NCI-H1436 treated with DMSO at 0.1 percent for 48 hours (cell line): ENCODE measurements around the gene PLGRKT.
"Not testable (repeated sequence)": the region's sequence is repeated elsewhere in the genome, so short reads cannot be mapped to it uniquely, and the experiment has no call there.

Source experiments
- DNase-seq: peaks from one replicate; lab custom pipeline; 2025; lab: John Stamatoyannopoulos, UW

PLGRKT gene

DNA sequence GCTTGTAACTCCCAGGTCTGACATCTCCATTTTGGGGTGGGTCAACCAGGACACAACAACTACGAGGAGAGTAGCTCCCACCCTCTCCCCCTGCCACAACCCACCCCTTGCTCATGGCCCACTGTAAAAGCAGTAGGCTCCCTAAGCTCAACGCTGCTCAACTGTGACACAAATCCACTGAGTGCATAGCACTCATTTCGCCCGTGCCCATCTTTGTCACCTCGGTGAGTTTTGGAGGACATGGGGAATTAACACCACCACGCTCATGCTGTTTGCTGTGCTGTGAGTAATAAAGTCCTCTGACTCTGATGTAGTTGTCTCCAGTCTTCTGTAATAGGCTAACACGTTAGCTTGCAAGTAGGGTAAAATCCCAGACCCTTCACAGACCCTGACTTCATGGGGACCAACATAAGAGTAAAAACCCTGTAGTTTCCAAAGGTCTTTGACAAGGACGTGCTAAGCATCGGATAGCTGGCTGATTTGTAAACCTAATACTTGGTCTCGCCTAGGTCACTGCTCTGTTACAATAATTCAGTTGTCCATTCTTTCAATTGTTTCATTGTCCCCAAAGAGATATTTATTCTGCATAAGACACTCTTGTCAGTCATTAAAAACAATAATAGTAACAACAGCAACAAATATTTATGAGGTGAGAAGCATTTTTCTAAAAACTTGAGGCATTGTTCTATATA lies 7.7 kb downstream of the PLGRKT start:
- no peak for DNase-seq

DNA sequence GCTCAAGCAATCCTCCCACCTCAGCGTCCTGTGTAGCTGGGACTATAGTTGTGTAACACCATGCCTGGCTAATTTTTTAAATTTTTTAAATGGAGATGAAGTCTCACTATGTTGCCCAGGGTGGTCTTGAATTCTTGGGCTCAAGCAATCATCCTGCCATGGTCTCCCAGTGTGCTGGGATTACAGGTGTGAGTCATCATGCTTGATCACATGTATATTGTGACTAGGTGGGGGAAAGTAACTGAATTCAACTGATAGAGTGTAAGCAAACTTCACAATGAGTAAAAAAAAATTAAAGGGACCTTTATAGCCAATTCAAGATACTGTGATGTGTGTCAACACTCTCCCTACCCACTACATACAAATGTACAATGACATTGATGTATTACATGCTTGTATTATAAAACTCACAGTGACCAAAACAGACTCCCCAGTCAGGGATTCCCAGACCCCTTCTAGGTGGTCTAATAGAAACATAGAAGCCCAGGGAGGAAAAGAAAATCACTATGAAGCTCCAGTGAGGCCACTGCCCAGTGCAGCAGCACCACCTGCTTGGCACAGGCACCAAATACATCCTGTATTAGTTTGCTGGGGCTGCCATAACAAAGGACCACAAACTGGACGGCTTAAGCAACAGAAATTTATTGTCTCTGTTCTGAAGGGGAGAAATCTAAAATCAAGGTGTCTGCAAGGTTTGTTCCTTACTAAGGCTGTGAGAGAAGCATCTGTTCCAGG lies 8.8 kb downstream of the PLGRKT start:
- no peak for DNase-seq

DNA sequence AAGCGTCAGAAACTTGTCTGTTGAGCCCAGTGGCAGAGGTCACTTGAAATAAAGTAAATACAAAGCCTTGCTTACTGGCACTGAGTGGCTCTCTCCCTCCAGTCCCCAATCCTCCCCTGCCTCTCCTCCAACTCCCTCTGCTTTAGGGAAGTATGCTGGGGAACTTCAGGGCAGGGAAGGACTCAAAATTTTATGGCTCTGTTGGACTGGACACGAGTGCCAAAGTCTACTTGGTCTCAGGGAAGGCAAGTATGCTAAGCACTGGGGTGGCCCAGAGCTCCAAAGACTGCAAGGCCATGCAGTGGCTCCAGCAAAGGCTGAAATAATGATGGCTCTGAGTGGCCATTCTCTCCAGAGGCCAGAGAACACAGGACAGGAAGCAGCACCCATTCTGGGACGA lies 9.6 kb downstream of the PLGRKT start:
- DNase-seq = no peak

DNA sequence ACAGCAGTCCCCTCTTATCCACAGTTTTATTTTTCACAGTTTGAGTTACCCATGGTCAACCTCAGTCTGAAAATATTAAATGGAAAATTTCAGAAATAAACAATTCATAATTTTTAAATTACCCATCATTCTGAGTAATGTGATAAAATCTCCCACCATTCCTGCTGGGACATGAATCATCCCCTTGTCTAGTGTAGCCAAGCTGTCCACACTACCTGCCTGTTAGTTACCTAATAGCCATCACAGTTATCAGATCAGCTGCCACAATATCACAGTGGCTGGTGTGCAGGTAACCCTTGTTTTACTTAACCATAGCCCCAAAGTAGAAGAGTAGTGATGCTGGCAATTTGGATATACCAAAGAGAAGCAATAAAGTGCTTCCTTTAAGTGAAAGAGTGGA lies 10.7 kb downstream of the PLGRKT start:
- DNase-seq = no peak

DNA sequence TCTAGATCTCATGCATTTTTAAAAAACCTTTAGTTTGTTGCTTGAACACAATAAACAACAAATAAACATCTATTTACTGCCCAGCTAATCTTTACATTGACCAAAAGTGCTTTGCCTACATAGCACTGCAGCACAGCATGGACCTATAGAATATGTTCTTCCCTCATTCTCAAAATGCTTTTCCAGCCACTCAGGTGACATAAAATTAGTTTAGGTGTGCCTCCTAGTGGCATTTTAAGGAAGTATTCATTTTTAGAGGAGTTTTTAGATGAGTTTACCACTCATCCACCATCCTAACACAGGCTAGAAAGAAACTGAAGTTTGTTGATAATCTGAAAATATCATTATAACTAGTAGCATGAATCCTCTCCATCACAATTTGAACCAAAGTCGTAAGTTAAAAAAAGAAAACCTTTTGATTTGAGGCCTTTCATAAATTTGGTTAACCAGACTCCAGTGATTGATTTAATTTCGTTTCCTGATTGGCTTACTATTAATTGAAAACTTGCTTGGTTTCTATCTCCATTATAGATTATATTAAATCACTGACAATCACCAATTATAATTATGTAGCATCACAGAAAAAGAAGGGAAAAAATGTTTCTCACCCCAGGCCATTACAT lies 12.6 kb downstream of the PLGRKT start:
- peak; percentile 2 for DNase-seq

DNA sequence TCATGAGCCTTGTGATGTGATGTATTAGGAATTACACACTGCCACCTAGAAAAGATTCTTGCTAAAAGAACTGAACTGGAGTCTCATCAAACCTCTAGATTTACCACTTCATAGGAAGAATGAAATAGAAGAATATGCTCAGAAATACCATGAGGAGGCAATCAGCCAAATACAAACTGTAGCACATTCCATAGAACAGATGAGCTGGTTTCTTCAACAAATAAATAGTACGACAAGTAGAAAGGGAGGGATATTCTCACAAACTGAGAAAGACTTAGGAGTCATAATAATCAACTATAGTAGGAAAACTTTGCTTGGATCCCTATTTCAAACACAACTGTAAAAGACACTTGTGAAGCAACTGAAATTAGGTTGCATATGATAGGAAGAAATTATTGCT lies 15.4 kb downstream of the PLGRKT start:
- DNase-seq = no peak

DNA sequence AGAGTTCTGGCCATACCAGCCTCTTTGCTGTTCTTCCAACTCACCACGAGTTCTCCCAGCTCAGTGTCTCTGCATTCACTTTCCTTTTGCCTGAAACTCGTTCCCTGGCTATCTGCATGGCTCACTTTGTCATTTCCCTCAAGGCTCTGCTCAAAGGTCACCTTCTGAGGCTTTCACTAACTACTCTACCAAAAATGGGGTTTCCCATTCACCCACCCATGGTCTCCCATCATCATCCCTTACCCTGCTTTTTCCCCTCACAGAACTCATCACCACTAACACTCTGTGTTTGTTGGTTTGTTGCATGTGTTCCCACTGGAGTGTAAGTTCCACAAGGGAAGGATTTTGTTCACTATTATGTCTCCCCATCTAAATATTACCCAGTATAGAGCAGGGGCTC lies 16.6 kb downstream of the PLGRKT start:
- no peak for DNase-seq

DNA sequence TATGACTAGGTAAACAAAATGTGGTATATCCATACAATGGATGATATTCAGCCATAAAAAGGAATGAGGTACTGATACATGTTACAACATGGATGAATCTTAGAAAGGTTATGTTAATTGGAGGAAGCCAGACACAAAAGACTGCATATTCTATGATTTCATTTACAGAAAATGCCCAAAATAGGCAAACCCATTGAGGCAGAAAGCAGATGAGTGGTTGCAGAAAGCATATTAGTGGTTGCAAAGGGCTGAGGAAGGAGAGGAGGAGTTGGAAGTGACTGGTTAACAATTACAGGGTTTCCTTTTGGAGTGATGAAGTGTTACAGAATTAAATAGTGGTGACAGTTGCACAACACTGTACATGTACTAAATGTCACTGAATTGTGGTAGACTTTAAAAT lies 17.7 kb downstream of the PLGRKT start:
- DNase-seq = no peak

DNA sequence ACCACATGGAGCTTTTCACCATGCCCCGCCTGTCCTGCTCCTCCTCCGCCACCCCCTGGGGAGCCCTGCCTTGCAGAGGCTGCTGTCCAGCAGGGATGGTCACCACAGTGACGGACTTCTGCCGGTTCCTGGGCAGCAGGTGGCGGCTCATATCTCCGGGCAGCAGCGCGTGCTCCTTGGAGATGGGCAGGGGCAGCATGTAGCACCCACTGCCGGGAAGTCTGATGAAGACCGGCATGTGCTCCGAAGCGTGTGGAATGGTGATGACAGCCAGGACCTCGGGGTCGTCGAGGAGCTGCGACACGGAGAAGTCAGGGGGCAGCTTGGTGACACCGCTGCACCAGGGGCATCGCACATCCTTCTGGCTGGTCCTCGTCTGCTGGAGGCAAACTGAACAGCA lies 19.2 kb downstream of the PLGRKT start:
- no peak for DNase-seq

DNA sequence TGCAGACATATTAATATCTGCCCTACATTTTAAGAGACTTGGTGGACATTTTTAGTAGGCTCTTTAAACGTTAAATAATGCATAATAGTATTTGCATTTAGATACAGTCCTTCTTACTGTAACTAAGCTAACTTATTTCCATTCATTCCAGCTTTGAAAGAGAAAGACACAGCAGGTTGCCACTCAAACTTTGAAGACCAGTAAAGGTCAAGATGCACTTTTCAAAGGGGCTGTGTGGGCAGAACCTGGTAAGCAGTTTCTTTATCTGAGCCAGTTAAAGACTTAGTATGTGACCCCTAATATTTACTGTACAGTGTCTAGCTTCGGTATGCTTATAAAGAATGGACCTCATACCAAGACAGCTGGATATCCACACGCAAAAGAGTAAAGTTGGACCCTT lies 20.8 kb downstream of the PLGRKT start:
- DNase-seq = no peak

DNA sequence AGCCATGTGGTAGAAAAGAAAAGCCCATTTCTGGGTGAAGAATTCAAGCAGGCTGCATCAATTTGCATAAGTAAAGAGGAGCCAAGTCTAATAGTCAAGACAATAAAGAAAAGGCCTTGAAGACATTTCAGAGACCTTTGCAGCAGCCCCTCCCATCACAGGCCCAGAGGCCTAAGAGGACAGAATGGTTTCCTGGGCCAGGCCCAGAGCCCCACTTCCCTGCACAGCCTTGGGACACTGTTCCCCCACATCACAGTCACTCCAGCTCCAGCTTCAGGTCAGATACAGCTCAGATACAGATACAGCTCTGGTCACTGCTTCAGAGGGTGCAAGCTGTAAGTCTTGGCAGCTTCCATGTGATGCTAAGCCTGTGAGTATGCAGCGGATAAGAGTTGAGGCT lies 29.1 kb downstream of the PLGRKT start:
- no peak for DNase-seq

DNA sequence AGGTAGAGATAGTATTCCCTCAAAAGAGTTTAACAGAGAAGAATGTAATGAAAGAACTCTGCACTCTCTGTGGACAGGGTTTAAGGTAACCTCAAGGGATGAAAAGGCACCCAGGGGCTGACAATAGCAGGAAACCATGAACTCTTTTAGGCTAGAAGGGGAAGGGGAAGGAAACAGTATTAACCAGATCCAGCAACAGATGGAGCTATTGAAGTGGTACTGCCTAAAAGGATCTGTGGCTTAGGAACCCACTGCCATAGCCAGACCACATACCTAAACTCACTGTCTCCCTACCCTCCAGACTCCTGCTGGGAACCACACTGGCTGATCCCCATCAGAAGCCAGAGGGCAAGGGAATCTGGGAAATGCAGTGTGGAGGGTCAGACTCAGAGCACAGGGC lies 35.5 kb downstream of the PLGRKT start:
- no peak for DNase-seq

DNA sequence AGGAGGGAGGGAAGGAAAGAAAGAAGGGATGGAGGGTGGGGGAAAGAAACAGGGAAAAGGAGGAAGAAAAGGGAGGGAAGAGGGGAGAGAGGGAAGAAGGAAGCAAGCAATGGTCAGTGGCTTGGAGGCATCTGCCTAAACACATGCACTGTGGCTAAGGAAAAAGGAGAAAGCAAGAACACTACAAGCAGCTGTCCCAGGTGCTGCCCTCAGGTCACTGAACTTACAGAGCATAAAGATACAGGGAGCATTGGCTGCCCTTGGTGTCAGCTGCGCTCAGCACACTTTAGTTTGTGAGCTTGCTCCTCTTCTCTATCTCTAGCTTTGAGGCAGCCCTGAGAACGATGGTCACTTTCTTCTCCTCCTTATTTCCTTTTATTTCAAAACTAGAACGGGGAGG lies 40.2 kb downstream of the PLGRKT start:
- not testable (repeated sequence) for DNase-seq

DNA sequence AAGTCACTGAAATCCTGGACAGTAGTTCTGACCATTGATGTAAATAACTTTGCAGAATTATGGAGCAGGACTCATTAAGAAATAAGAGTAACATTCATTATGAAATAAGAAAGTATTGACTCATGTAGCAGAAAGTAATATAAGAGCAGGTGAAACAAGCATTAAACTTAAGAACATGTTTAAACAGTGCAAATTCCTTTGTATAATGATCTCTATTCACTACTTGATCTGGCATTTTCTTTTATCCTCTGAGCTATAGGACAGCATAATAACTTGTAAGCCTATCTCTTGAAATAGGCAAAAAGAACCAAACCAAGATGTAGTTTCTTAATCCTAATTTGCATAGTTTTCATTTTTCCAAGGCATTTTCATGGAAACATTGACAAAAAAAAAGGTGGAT lies 42.3 kb downstream of the PLGRKT start:
- no peak for DNase-seq

DNA sequence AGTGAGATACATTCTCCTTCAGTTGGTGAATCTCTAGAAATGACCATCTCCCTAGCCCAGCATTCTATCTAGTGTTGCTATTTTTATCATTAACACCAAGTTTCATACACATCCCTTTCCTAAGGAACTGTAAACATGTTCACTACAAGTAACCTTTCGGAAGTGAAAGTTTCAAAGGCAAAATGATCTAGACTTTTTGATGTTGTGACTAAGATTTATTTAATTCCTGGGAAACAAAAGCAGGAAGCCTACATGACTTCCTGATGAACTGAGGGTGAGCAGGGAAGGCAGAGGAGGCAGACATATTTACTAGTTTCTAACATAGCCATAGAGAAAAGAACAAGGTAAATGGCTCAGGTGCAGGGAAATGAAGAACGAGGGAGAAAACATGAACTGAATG lies 43.7 kb downstream of the PLGRKT start:
- DNase-seq = not testable (repeated sequence)

DNA sequence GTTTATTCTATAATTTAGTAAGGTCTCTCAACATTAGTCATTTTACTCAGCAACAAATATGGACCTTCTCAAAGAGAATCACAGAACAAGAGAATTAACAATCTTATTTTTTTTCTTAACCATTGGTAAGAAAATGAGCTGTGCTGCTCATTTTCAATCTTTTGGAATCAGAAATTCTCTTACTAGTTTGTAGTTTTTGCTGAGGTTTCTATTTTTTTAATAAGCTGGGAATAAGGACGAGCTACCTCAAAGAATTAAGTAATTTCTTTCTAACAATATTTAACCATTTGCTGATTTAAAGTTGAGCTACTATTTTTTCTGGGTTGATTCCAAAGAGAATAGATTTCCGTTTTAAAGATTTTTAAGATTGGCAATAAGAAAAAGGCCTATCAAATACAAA lies 44.2 kb downstream of the PLGRKT start:
- DNase-seq = no peak

DNA sequence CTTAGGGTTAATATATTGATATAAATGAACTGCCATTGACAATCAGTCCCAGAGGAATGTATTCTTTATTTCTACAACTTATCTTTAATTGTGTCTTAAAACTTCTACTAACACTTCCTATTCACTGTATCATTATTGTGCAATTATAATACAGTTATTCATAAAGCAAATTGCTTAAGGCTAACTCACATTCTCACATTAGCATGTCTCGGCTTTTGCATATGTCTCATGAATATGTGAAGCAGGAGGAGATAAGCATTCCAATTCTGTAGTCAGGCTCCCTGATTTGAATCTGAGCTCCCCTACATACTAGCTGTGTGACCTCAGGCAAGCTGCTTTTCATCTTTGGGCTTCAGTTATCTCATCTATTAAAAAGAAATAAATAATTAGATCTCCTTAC lies 45.4 kb downstream of the PLGRKT start:
- no peak for DNase-seq

DNA sequence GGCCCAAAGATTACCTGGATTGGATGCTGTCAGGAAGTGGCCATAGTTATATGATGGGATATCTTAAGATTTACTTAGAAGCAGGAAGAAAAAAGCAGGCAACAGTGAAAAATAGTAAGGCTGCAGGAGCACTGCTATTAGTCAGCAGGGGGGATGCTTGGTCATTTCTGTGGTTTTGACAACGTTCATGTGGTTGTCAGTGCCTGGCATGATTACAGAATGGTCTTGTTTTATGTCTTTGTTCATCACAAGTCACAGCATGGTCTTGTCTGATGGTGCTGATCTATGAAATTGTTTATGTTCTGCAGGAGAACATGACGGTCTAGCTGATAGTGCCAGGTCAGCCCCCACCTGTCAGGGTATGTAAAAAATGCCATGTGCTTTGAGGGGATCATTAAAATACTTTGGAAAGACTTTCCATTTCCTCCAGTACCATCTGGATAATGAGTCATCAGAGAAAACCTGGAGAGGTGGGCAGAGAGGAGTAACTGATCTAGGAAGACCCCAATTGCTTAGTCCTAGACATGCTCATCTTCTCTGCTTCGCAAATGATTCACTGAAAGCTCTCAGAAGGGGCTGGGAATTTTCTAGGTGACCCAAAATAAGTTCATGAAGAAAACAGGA lies 48.5 kb downstream of the PLGRKT start:
- DNase-seq = no peak

DNA sequence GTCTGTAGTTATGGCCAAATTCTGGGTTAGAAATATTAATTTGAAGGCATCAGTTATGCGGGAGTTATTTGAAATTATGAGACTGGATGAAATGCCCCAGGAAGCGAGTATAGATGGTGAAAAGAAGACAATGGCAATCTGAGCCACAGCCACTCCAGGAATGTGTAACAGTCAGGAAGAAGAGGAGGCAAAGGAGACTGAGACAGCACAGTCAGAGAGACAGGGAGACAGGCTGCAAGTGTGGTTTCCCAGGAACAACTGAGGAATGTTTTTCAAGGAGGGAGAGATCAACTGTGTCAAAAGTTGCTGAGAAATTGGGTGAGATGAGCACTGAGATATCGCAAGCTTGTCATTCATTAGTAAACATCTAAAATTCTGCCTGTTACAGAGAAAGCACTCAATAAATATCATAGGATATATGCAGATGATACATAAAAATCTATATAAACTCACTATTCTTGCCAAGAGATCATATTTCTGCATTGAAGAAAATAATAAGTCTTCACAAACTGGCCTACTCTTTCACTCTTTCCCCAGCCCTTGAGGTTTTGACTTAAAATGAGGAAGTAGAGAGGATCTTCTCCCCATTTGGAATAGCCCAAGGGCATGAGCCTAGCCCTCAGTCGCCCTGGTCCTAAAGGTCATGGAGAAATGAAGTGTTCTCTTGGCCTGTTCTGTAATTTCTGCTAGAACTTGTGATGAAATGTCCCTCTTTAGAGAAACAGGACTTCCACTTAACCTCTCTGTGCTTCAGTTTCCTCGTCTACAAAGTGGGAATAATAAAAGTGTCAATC lies 49.5 kb downstream of the PLGRKT start:
- DNase-seq = no peak

DNA sequence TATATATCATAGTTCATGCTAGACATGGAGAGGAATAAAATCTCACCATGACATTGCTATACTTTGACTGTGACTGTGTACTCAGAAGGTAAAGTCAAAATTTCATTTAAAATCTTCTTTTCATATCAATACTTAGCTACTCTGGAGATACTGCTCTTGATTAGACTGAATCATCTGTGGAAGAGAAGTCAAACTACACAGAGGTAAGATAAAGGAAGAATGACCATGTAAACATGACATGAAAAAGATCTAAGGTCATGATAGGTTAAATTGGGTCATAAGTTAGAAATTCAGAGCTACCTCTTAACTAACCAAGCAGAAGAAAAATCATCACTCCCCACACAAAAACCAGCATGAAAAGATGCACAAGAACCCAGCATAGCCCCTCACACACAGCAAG lies 53.3 kb downstream of the PLGRKT start:
- DNase-seq = no peak

DNA sequence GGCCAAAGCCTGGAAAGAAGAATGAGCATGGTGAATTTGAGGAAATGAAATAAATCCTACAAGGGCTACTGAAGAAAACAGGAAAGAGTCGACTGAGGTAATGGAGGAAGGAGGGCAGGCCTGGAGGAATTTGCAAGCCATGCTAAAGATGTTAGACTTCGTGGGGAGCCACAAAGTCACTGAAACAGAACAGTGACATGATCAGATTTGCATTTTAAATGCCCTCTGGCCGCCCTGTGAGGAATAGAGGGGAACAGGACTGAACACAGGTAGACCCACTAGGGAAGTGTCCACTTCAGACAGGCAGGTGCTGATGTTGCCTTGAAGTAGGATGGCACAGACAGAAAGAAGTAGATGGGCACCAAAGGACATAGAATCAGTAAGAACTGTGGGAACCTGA lies 55.2 kb downstream of the PLGRKT start:
- DNase-seq = no peak

DNA sequence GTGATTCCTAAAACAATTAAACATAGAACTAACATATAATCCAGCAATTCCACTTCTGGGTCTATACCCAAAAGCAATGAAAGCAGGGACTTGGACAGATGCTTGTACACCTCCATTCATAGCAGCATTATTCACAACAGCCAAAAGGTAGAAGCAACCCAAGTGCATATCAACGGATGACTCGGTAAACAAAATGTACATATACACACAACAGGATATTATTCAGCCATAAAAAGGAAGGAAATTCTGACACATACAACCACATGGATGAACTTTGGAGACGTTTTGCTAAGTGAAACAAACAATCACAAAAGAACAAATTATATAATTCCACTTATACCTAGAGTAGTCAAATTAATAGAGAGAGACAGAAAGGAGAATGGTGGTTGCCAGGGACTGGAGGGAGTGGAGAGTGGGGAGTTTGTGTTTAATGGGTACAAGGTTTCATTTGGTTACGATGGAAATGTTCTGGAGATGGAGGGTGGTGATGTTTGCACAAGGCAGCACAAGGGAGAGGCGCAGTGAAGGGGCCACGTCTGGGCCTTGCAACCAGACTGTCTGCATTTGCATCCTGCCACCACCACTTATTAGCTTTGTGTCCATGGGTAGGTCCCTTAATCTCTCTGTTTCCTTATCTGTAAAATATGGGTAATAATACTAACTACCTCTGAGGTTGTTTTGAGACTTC lies 61.8 kb downstream of the PLGRKT start:
- no peak for DNase-seq
